GM21723 (cell line): ENCODE data around the gene MORN3.
"Not testable (repeated sequence)": the region's sequence is repeated elsewhere in the genome, so short reads cannot be mapped to it uniquely, and the experiment has no call there.

ENCODE experiments used
- ATAC-seq: cut with Tn5 transposase; IDR thresholded peaks from one replicate; pipeline ENCODE4 v1.9.1; 2021; ENCODE audit warnings: mild to moderate bottlenecking, moderate library complexity; ENCODE audit not compliant: unreplicated experiment

Gene MORN3, protein sequence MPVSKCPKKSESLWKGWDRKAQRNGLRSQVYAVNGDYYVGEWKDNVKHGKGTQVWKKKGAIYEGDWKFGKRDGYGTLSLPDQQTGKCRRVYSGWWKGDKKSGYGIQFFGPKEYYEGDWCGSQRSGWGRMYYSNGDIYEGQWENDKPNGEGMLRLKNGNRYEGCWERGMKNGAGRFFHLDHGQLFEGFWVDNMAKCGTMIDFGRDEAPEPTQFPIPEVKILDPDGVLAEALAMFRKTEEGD

DNA sequence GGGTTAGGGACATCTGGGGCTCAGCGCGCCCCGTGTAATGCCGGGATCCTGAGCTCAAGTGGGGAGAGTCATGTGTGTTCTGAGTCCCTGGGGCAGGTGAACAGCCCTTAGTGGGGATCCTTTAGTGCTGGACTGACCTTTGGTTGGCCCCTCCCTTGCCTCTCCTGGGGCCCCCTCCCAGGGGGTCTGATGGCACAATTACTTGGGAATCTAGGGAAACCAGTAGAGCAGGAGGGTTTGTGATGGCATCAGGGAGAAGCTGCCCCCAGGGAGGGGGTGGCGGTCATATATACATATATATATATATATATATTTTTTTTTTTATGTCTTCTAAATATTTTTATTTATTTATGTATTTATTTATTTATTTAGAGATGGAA, at the start of gene MORN3:
Gene MORN3 (minus strand): TSS at position 134 of the 380 bp plus-strand sequence. CDS start 171 bp downstream, outside the sequence.
- no peak for ATAC-seq

DNA sequence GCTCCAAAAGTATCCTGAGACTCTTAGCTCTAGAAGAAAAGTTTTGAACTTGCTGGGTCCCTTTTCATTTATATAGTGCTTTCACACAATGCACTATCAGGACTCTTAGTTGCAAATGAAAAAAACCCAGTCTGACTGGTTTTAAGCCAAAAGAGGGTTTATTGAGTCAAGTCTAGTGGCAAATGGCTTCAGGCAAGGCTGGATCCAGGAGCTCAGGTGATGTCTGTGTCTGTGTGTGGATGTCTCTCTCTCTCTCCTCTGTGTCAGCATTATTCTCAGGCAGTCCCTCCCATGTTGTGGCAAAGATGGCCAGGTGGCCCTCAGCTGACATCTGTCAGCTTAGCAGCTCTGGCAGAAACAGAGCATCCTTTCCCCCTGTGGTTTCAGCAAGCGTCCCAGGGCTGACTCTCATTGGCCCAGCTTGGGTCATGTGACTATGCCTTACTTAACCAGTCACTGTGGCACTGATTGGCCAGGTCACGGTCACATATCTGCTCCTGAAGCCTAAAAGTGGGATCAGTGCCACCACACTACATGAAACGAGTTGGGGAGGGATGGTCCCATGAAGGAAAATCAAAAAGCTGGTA, 49.3 kb upstream of the MORN3 start:
- no peak for ATAC-seq

DNA sequence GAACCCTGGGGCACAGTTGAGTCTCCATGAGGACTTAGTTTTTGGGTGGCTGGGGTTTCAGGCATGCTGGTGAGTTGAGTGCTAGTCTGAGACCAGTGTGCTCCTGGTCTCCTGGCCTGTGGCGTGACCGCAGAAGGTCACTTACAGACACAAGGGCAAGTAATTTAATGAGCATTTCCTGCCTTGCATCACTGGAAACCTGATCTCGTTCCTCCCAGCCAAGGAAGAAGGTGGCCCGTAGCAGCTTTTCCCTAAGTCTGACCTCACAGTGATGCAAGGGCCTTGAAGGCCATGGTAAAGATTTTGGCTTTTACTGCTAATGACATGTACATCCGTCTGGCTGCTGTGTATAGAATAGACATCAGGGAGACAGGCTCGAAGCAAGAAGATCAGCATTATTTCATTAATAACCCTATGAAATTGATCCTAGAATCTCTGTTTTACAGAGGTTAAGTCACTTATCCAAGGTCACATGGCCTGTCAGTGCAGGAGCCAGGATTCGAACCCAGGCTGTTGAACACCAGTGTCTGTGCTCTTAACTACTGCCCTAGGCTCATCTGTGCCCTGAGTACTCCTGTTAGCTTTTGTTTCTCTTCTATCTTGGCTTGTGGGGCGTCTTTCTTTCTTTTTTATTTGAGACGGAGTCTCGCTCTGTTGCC, 47.7 kb upstream of the MORN3 start:
- ATAC-seq, result no peak

DNA sequence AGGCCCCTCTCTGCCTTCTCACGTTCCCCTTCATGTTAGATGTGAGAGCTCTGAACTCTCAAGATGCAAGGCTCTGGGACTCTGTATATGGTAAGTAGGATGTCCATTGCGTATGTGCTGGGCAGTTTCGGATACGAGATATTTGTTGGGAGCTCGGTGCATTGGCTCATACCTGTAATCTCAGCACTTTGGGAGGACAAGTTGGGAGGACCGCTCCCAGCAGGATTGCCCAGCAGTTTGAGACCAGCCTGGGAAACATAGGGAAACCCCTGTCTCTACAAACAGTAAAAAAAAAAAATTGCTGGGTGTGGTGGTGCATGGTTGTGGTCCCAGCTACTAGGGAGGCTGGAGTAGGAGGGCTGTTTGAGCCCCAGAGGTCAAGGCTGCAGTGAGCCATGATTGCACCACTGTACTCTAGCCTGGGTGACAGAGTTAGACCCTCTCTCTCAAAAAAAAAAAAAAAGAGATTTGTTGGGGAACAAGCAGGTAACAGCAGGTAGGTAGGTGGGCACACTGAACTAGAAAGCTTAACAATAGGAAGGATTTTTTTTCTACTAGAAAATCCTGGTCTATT, 46.5 kb upstream of the MORN3 start:
- ATAC-seq, result no peak

DNA sequence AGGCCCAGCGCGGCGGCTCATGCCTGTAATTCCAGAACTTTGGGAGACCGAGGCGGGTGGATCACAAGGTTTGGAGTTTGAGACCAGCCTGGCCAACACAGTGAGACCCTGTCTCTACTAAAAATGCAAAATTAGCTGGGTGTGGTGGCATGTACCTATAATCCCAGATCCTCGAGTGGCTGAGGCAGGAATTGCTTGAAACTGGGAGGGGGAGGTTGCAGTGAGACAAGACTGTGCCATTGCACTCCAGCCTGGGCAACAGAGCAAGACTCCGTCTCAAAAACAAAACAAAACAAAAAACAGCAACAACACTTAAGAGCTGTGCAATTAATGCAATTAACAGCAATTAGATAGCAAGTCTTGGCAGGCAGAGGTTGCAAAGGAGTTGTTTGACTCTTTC, 45.6 kb upstream of the MORN3 start:
- ATAC-seq, result not testable (repeated sequence)

DNA sequence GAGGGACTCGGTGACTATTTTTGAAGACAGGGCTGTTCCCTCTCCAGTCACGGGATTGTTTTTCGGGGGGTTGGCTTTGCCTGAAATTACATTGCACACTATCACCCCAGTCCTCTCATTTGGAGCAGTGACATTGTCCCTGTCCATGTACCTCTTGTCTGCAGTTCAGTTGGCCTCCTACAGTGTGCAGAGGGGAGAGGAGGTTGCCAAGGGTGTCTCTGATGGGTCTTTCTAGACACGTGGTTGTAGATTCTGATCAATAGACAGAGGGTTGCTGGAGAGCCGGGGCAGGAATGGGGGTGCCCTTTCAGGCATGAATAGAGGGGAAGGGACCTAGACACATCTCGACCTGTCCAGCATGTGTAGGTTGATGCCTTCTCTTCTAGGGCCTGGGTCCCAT, 44.3 kb upstream of the MORN3 start:
- no peak for ATAC-seq

DNA sequence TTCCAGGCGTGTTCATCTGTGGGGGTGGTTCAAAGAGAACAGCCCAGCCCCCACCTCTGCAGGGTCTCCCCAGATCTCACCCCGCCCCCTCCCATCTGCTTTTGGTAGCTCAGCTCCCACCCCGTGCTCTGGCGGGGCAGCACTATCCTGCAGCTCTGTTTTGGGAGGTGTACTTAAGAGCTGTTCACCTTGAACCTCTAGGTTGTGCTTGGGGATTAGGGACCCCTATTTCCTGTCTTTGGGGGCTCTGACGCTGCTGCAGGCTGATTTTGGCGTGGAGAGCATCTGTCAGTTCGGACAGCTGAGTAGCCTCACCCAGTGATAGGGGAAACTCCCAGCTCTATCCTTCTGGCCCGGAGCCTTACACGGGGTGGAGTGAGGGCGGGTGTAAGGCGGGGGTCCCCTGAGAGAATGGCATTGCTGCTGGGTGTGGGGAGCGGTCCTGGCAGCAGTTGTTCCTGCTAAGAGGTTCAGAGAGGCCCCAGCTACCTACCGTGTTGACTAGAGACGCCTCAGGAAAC, 43.9 kb upstream of the MORN3 start:
- peak; percentile 12 for ATAC-seq

DNA sequence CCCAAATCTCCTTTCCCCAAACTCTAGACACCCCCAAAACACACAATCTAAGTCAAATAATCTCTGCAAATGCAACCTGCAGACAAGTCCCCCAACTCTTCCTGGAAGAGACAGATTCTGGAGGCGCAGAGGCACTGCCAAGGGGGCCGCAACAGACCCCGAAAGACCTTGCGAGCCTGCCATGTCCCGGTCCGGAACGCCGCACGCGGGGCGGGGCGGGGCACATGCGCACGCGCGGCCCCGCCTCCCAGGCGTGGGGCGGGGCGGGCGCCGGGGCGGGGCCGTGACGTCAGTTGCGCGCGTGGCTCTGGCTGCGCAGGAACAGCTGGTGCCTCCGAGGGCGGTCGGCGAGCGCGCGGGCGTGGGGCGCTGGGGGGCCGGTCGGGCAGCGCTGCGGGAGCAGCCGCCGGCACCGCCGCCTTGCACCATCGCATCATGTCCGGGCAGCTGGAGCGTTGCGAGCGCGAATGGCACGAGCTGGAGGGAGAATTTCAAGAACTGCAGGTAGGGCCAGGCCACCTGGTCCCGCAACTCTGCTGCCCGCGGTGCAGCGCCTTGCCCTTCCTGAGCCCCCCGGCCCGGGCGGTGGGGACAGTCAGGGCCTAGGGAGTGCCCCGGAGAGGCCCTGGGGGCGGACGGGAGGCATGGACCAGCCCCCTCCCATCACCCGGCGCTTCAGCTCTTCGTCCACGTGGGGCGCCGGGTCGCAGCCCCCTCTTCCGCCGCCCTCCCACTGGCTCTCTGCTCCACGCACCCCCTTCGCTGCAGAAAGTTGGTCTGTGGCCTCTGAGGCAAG, 43.2 kb upstream of the MORN3 start, which contains the start of gene TMEM120B:
Gene TMEM120B (plus strand): TSS at position 292 of the 796 bp plus-strand sequence. CDS start 144 bp downstream, at position 436.
- ATAC-seq, result peak; percentile 73

DNA sequence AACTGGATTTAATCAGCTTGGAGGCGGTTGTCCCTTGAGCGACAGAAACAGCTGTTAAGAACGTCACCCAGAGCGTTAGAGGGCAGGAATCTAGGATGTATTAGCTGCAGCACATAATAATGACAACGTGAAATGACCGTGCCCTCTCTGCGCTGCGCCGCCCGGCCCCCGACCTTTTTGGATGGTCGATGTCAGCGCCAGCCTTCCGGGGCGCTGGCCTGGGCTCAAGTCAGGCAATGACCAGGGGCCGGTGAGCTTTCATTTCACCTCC, 42.7 kb upstream of the MORN3 start:
- ATAC-seq, result peak; percentile 34

DNA sequence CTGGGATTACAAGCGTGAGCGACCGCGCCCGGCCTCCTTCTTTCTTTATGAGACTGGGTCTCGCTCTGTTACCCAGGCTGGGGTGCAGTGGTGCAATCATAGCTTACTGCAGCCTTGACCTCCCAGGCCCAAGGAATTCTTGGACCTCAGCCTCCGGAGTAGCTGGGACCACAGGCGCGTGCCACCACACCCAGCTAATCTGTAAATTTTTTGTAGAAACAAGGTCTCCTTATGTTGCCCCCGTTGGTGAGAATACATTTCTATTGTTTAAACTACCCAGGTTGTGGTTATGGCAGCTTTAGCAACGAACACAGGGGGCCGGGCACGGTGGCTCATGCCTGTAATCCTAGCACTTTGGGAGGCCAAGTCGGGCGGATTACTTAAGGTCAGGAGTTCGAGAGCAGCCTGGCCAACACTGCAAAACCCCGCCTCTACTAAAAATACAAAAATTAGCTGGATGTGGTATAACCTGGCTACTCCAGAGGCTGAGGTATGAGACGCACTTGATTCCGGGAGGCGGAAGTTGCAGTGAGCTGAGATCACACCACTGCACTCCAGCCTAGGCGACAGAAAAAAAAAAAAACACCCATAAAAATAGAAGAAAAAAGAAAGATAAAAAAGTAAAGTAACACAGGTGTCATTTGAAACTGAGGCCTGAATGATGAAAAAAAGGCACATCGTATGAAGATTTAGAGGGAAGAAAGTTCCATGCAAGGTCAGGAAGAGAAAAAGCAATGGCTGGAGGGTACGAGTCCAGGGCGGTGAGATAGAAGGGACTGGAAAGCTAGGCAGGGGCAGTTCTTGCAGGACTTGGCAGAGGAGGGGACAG, 42.1 kb upstream of the MORN3 start:
- ATAC-seq, result no peak

DNA sequence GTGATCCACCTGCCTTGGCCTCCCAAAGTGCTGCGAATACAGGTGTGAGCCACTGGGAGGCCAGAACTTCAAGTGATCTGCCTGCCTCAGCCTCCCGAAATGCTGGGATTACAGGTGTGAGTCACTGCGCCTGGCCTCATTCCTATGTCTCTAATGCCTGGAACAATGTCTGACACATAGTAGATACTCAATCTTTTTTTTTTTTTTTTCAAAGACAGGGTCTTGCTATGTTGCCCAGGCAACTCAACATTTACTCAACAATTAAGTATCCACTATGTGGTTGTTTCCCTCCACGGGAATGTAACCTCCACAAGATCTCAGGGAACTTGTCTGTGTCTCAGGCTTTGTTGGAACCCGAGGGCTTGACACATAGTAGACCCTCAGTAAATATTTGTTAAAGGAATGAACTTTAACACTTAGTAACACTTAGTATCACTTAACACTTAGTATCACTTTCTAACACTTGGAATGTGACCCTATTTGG, 40.1 kb upstream of the MORN3 start:
- no peak for ATAC-seq

DNA sequence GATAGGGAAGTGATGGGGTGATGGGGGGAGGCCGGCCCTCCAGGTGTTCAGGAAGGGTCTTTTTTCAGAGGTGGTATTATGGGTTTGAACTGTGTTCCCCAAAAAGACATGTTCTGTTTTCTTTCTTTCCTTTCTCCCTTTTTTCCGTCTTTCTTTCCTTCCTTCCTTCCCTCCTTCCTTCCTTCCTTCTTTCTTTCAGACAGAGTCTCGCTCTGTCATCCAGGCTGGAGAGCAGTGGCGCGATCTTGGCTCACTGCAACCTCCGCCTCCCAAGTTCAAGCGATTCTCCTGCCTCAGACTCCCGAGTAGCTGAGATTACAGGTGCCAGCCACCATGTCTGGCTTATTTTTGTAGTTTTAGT, 39.6 kb upstream of the MORN3 start:
- not testable (repeated sequence) for ATAC-seq

DNA sequence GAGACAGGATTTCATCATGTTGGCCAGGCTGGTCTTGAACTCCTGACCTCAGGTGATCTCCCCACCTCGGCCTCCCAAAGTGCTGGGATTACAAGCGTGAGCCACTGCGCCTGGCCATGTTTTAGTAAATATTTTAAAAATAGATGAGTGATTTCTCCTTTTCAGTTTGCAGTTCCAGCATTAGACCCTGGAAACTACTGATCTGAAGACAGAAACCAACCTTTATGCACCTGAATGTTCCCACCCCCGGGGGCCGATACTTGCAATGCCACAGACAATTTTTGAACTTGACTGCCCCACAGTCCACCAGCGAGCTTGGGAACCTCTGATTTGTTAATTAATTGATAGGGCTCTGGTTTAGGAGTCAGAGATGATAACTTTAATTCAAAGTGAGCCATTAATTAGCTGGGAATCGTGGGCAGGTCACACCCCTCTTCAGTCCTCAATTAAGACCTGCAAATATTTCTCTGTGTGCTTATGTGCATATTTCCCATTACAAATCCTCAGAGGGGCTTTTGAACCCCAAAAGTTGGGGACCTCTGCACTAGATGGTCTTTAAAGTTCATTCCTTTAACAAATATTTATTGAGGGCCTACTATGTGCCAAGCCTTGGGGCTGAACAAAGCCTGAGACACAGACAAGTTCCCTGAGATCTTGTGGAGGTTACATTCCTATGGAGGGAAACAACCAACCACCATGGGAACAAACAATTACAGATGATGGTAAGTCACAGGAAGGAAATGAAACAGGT, 39.0 kb upstream of the MORN3 start:
- no peak for ATAC-seq

DNA sequence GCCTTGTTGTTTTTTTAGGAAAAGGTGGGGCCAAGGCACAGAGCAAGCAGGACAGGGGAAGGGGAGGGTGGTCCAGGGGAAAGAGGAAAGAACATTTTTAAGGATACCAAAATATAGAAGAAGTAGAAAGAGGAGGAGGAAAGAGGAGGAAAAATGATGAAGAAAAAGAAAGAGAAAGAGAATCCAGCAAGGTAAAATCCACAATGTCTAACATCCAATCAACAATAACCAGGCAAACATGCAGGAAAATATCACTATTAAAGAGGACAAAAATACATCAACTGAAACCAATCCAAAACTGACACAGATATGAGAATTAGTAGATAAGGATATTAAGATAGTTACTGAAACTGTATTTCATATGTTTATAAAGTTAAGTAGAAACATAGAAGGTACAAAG, 36.1 kb upstream of the MORN3 start:
- no peak for ATAC-seq

DNA sequence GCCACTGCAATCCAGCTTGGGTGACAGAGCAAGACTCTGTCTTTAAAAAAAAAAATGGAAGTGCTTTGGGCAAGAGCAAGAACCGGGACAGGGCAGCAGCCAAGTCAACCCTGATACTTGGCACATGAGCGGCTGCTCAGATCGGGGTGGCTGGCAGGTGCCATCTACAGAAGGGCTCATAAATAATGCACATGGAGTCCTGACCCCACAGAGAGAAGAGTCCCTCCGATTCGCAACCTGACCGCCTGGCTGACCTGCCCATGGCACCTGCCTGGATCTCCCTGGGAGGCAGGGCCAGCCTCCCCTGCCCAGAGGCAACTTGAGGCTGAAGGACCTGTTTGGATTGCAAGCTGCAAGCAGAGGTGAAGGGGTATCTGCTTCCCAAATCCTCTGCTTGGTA, 33.5 kb upstream of the MORN3 start:
- no peak for ATAC-seq

DNA sequence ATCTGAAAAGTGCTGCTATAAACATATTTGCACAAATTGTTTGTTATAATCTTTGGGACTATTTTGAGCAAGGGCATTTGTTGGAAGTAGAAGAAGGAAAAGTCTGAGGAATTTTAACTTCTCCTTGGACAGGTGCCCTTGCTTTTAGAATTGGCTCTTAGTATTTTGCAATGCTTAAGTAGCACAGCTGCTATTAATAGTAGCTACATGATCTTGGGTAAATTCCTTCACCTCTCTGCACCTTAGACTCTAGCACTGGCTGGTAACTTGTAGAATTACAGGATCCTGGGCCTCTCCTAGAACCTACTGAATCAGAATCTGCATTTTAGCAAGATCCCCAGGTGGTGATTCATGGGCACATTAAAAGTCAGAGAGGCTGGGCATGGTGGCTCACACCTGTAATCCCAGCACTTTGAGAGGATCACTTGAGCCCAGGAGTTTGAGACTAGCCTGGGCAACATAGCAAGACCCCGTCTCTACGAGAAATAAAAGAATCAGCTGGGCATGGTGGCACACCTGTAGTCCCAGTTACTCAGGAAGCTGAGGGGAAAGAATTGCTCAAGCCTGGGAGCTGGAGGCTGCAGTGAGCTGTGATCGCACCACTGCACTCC, 32.3 kb upstream of the MORN3 start:
- no peak for ATAC-seq

DNA sequence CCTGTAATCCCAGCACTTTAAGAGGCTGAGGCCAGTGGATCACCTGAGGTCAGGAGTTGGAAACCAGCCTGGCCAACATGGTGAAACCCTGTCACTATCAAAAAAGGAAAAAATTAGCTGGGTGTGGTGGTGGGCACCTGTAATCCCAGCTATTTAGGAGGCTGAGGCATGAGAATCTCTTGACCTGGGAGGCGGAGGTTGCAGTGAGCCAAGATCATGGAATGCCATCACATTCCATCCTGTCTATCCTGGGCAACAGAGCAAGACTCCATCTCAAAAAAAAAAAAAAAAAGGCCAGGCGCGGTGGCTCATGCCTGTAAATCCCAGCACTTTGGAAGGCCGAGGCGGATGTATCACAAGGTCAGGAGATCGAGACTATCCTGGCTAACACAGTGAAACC, 28.4 kb upstream of the MORN3 start:
- not testable (repeated sequence) for ATAC-seq

DNA sequence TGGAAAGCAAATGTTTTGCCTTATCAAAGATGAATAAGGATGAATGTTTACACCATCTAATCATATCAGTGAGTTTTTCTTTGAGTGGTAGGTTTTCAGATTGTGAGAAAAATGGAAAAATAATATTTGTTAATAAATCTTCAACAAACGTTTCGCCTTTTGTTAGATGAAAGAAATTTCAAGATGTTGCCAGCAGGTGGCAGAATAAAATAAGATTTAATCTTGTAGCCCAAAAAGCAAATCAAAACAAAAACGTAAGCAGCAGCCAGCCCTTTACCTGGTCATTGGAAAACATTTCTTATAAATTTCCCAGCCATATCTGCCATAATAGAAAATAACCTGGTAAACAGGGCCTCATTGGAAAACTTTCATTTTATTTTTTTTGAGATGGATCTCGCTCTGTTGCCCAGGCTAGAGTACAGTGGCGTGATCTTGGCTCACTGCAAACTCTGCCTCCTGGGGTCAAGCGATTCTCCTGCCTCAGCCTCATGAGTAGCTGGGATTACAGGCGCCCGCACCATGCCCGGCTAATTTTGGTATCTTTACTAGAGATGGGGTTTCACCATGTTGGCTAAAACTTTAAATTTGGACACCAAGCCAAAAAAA, 27.7 kb upstream of the MORN3 start:
- no peak for ATAC-seq
